Gastroesophageal sphincter (tissue), 3 donors: Measurements from ENCODE around the gene MYADML2.

Experiments used
- CTCF ChIP-seq, 4 experiments: fragments of 200-600 bp in 2 of 4; fragments of 450-650 bp in 2 of 4; sonication (generic) in 1 of 4; IDR thresholded peaks; one replicate each; pipeline ENCODE4 v1.5.1; 2017 to 2019; ENCODE audit warnings: antibody characterized with exemption in 4 of 4, mild to moderate bottlenecking in 2 of 4, moderate library complexity in 2 of 4
- POLR2A ChIP-seq, 2 donors: fragments of 450-650 bp; IDR thresholded peaks; one replicate each; pipeline ENCODE4 v1.6.1; 2017; ENCODE audit warnings: antibody characterized with exemption in 2 of 2, mild to moderate bottlenecking in 2 of 2, moderate library complexity in 1 of 2

GRCh38 chr17:81908793-81909192 is 38.2 kb downstream of the MYADML2 start:
- TF ChIP-seq POLR2A (IDR thresholded peaks at IDR 0.05) (no peak), CTCF (IDR thresholded peaks at IDR 0.05) (no peak)
